GM21423 (cell line): ENCODE results near the gene EML4.

ENCODE experiments used
- ATAC-seq: cut with Tn5 transposase; IDR thresholded peaks from one replicate; pipeline ENCODE4 v1.9.1; 2021; ENCODE audit warnings: mild to moderate bottlenecking, moderate library complexity; ENCODE audit not compliant: unreplicated experiment

EML4 gene

GRCh38 chr2:42192652-42193566 is 23.8 kb downstream of the EML4 start:
- no peak for ATAC-seq

- ATAC-seq: no peak
These were observed 24.6 kb downstream of the EML4 start for GRCh38 chr2:42193722-42194187.

GRCh38 chr2:42194428-42194827 is 25.3 kb downstream of the EML4 start:
- ATAC-seq: no peak

GRCh38 chr2:42195559-42195958 is 26.4 kb downstream of the EML4 start:
- no peak for ATAC-seq

GRCh38 chr2:42196070-42196402 is 26.9 kb downstream of the EML4 start:
- no peak for ATAC-seq

GRCh38 chr2:42196403-42197267 is 27.5 kb downstream of the EML4 start:
- no peak for ATAC-seq

- ATAC-seq: no peak
These were observed 28.6 kb downstream of the EML4 start for GRCh38 chr2:42197792-42198191.

- ATAC-seq: no peak
These were observed 29.3 kb downstream of the EML4 start for GRCh38 chr2:42198466-42198865.

- no peak for ATAC-seq
These were observed 29.8 kb downstream of the EML4 start for GRCh38 chr2:42199002-42199401.

GRCh38 chr2:42199626-42200025 is 30.5 kb downstream of the EML4 start:
- no peak for ATAC-seq

GRCh38 chr2:42200926-42201855 is 32.0 kb downstream of the EML4 start:
- no peak for ATAC-seq

- ATAC-seq: no peak
These were observed 33.5 kb downstream of the EML4 start for GRCh38 chr2:42202634-42203008.

- no peak for ATAC-seq
These were observed 34.6 kb downstream of the EML4 start for GRCh38 chr2:42203792-42204191.

GRCh38 chr2:42205337-42205736 is 36.2 kb downstream of the EML4 start:
- ATAC-seq: no peak

- ATAC-seq: no peak
These were observed 38.7 kb downstream of the EML4 start for GRCh38 chr2:42207826-42208225.

- no peak for ATAC-seq
These were observed 41.0 kb downstream of the EML4 start for GRCh38 chr2:42210203-42210602.

GRCh38 chr2:42211291-42211690 is 42.1 kb downstream of the EML4 start:
- ATAC-seq: no peak

GRCh38 chr2:42214669-42215068 is 45.5 kb downstream of the EML4 start:
- ATAC-seq: no peak

- ATAC-seq: no peak
These were observed 47.5 kb downstream of the EML4 start for GRCh38 chr2:42216694-42217093.

- no peak for ATAC-seq
These were observed 48.2 kb downstream of the EML4 start for GRCh38 chr2:42217307-42217706.

- ATAC-seq: no peak
These were observed 48.8 kb downstream of the EML4 start for GRCh38 chr2:42217914-42218313.
